Middle frontal gyrus (tissue), 1 donor: Measurements from ENCODE around the gene MMP2.

ENCODE experiments used
- DNase-seq: peaks from one replicate; pipeline ENCODE4 v3.0.0-alpha.2; 2015; ENCODE audit warnings: low spot score; ENCODE audit errors: extremely low spot score

MMP2 gene

GRCh38 chr16:55510185-55510805 lies 31.3 kb downstream of the MMP2 start:
- no peak for DNase-seq

- DNase-seq, result no peak
Observed at GRCh38 chr16:55512941-55513340, 33.9 kb downstream of the MMP2 start.

- DNase-seq, result no peak
Observed at GRCh38 chr16:55513616-55514015, 34.6 kb downstream of the MMP2 start.

GRCh38 chr16:55515111-55515510 lies 36.1 kb downstream of the MMP2 start:
- DNase-seq, result no peak

GRCh38 chr16:55521792-55522191 lies 42.8 kb downstream of the MMP2 start:
- DNase-seq, result no peak

GRCh38 chr16:55526441-55526840 lies 47.4 kb downstream of the MMP2 start:
- DNase-seq, result no peak

- no peak for DNase-seq
Observed at GRCh38 chr16:55527885-55528284, 48.9 kb downstream of the MMP2 start.

GRCh38 chr16:55529018-55529417 lies 50.0 kb downstream of the MMP2 start:
- no peak for DNase-seq

GRCh38 chr16:55530316-55530856 lies 51.4 kb downstream of the MMP2 start:
- DNase-seq, result no peak

GRCh38 chr16:55532227-55532626 lies 53.2 kb downstream of the MMP2 start:
- DNase-seq, result no peak

GRCh38 chr16:55534756-55535155 lies 55.8 kb downstream of the MMP2 start:
- DNase-seq, result no peak

GRCh38 chr16:55539049-55539448 lies 60.1 kb downstream of the MMP2 start:
- DNase-seq, result no peak

- no peak for DNase-seq
Observed at GRCh38 chr16:55539488-55539887, 60.5 kb downstream of the MMP2 start.

GRCh38 chr16:55540221-55540620 lies 61.2 kb downstream of the MMP2 start:
- no peak for DNase-seq

- no peak for DNase-seq
Observed at GRCh38 chr16:55542459-55543082, 63.6 kb downstream of the MMP2 start.

GRCh38 chr16:55543472-55543871 lies 64.5 kb downstream of the MMP2 start:
- peak; percentile 66 for DNase-seq

GRCh38 chr16:55552621-55553020 lies 73.6 kb downstream of the MMP2 start:
- DNase-seq, result no peak

GRCh38 chr16:55555436-55555835 lies 76.4 kb downstream of the MMP2 start:
- DNase-seq, result no peak
